Fibroblast of skin of scalp (primary cell): Measurements from ENCODE around the gene CES4A. TPM values are rescaled to one million over a fixed set of nuclear protein-coding genes. Genes with fewer than 3 reads are reported as not detected.
"Not testable (repeated sequence)": the region's sequence is repeated elsewhere in the genome, so short reads cannot be mapped to it uniquely, and the experiment has no call there.

Experiments used
- DNase-seq: peaks from one replicate; pipeline ENCODE4 v3.0.0-alpha.2; 2013
- polyA plus RNA-seq, 2 experiments: library from polyadenylated mRNA; unstranded; fragments of 120-200 nt; gene quantifications; one replicate each; pipeline ENCODE4 v1.2.1, GENCODE V29; 2013; ENCODE audit not compliant: insufficient read length in 2 of 2

CES4A gene
- 1.8 TPM for polyA plus RNA-seq (2013, experiment 1 of 2; ENCODE audit: insufficient read length)
- polyA plus RNA-seq (2013, experiment 2 of 2; ENCODE audit: insufficient read length) = 1.8 TPM

DNA sequence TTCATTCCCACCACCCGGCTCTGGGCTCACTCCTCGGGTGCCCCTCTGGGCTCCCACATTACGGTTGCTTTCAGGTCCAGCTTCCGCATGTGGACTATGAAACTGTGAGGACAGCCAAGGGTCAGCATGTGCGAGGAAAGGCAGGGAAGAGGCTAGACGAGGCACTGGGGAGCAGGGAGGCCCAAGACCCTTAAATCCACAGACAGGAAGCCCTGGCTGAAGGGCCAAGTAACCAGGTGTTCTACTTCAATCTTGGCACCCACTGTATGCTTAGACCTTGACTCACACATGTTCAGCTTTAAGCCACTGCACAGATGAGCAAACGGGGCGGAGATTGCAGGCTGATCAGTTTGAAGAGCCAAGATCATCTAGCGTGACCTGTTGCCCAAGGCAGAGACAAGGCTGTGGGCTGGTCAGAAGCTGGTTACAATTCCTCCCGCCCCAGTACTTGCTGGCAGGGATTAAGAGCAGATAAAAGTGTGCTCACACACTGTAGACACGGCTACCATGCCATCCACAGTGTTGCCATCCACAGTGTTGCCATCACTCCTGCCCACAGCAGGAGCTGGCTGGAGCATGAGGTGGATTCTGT, at the start of gene CES4A:
CES4A (plus strand) TSS at position 393 of the 592 bp plus-strand sequence; CDS start at position 577, 184 bp downstream.
- no peak for DNase-seq

DNA sequence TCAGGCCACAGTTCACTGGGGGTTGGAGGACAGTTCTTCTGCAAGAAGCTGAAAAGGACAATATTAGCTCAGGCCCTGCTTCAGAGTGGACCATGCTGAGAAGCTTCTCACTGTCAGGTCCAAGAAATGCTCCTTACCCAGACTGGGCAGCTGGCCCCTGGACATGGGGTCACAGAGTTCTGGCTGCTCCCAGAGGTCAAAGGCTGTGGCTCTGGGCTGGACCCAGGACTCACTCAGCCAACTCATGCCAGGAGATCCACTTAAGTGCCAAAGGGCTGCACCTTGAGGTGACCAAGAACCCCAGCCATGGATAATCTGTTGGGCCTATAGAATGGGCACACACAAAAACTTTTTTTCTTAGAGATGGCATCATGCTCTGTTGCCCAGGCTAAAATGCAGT, 49.0 kb upstream of the CES4A start:
- DNase-seq = no peak

DNA sequence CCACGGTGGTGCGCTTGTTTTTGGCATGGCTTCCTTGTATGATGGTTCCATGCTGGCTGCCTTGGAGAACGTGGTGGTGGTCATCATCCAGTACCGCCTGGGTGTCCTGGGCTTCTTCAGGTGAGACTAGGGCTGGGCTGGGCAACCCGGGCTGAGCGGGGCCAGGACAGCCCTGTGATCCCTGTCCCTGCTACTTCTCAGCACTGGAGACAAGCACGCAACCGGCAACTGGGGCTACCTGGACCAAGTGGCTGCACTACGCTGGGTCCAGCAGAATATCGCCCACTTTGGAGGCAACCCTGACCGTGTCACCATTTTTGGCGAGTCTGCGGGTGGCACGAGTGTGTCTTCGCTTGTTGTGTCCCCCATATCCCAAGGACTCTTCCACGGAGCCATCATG, 48.2 kb upstream of the CES4A start:
- no peak for DNase-seq

DNA sequence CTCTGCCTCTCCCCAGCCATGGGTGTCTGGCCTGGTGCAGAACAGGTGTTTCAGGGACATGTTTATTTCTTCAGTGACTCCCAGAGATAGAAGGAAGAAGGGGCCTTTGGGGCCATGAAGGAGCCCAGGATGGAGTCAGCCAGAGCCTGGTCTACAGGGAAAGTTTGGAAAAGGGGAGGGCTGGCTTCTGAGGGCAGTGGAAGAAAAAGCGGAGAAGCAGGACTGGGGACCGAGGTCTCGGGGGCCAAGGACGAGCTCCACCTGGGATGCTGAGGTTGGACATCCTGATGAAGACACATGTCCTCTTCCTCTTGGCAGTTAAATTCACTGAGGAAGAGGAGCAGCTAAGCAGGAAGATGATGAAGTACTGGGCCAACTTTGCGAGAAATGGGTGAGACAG, 45.4 kb upstream of the CES4A start:
- no peak for DNase-seq

DNA sequence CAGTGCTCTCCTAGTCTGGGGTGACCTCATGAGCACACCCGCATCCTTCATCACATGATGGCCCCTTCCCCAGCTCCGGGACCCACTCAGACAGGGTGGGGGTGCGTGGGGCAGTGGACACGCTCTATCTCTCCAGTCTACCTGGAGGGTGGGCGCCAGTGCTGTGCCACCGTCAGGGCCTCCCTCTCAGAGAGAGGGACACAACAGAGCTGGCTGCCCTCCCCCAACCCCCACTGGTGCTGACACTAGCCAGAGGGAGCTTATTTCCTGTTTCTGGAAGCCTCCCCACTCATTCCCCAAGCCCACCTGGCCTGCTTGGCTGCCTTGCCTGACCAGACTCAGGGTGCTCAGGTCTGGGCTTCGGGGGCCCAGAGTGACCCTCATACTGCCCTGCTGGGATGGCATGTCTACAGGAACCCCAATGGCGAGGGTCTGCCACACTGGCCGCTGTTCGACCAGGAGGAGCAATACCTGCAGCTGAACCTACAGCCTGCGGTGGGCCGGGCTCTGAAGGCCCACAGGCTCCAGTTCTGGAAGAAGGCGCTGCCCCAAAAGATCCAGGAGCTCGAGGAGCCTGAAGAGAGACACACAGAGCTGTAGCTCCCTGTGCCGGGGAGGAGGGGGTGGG, 44.8 kb upstream of the CES4A start:
- no peak for DNase-seq

DNA sequence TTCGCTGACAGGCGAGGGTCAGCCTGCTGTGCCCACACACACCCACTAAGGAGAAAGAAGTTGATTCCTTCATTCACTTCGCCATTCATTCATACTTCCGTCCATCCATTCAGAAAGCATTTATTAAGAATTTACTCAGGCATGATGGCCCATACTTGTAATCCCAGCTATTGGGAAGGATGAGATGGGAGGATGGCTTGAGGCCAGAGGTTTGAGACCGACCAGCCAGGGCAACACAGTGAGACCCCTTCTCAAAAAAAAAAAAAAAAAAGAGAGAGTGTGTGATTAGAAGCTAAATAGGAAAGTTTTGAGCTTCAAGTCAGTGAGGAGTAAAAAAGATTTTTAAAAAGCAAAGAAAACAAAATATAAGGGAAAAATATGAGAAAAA, 44.3 kb upstream of the CES4A start:
- no peak for DNase-seq

DNA sequence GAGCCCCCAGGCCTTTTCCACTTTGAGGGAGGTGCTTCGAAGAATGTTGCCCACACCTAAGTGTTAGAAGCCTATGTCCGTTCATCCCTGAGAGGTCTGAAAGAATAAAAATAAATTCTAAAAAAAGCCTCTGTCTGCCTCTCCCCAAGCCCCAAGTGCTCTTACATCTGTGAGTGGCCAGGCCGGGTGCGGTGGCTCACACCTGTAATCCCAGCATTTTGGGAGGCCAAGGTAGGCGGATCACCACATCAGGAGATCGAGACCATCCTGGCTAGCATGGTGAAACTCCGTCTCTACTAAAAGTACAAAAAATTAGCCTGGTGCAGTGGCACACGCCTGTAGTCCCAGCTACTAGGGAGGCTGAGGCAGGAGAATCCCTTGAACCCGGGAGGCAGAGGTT, 43.4 kb upstream of the CES4A start:
- not testable (repeated sequence) for DNase-seq

DNA sequence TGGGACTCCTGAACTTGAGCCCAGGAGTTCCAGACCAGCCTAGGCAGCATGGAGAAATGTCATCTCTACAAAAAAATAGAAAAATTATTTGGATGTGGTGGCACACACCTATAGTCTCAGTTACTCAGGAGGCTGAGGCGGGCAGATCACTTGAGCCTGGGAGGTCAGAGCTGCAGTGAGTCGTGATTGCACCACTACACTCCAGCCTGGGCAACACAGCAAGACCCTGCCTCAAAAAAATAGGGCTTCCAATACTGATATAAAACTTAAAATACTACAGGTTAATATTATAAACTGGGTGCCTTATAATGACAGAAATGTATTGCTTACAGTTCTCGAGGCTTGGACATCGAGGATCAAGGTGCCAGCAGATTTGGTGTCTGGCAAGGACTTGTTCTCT, 42.5 kb upstream of the CES4A start:
- no peak for DNase-seq

DNA sequence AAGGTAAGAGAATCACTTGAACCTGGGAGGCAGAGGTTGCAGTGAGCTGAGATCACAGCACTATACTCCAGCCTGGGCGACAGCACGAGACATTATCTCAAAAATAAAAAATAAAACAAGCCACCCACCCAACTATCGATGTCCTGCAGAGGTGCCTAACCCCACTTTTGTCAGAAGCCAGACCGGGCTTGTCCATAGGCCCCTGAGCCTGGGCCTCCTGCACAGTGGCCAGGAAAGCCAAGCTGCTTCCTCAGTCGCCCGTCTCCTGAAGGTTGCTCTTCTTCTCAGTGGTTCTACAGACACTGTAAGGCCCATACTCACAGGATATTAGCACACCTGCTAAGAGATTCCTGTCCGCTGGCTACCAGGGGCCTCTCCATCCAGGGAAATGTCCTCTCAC, 41.8 kb upstream of the CES4A start:
- no peak for DNase-seq

DNA sequence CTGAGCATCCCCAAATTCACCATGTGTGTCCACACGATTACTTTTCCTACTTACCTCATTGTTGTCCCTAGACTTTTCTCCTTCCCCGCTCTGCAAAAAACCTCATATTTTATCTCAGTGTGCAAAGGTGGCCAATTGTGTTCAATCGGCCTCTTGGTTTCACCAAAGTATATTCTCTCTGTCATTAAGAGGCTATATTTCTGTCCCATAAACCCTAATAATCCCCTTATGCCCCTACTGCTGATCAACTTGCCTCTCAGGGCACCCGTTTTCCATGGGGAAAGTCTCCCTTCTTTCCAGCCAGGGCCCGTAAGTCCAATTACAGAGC, 41.5 kb upstream of the CES4A start:
- no peak for DNase-seq

DNA sequence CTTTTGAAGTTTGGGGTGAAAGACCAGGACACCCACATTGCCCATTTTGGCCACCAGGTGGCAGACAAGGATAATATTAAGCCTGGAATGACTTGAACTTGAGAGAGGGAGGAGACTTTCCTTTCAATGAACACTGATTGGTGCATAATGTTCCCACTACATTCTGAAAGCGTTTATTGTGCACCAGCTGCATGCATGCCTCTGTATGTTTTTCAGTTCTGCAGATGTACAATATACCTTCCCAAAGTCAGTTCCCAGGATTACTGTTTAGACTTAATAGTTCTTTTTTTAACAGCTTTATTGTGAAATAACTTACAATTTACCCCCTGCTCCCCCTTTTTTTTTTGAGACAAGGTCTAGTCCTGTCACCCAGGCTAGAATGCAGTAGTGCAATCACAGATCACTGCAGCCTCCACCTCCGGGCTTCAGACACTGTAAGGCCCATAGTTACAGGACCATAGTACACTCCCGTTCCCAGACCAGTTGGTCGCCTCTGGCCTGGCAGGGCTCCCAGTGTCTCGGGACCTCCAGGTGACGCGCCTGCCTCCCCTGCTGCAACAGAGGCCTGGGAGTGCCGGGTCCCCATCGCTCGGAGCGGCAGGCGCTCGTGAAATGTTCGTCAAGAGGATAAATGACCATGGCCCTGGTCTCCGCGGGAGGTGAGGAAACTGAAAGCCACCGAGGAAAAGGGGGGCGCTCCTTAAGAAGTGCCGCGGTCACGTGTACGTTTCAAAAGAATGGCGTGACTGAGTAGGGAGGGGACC, 40.9 kb upstream of the CES4A start:
- peak; percentile 78 for DNase-seq

DNA sequence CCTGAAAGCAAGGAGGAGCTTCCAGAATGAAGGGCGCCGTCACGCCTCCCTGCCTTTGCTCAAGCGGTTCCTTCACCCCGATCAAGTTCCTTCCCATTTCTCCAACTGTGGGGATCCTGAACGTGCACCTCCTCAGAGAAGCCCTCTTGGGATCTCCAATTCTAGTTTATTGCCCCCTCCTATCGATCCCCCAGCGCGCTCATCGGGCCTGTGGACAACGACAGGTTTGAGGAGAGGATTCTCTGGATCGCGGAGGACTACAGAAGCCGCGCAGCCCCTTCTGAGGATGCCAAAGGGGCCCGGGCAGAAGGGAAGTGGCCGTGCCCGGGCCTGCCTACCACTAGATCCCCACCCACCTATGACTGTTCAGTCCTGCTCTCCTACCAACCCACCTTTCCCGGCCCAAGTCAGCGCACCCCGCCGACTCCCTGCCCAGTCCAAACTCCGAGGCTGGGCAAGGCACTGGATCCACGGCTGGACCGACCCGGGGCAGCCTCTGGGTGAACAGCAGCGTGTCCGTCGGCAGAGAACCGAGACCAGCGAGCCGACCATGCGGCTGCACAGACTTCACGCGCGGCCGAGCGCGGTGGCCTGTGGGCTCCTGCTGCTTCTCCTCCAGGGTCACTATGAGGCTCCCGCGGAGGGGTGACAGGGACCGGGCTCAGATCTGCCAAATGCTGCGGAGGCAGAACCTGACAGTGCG, 40.1 kb upstream of the CES4A start:
- no peak for DNase-seq

DNA sequence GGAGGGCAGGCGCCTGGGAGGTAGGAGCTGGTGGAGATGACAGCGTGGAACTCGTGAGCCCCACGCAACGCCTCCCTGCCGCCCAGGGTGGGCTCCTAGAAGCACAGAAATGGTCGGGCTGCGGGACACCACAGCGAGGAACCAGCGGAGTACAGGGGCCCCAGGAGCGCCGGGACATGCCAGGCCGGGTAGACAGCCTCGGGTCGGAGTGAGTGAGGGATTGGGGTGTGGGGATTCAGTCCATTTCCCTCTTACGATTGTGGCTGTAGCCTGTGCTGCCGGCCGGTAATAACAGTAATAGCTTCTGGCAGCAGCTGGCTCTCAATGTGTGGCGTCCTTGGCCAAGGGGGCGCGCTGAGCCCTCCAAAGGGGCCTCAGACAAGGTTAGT, 39.6 kb upstream of the CES4A start:
- no peak for DNase-seq

DNA sequence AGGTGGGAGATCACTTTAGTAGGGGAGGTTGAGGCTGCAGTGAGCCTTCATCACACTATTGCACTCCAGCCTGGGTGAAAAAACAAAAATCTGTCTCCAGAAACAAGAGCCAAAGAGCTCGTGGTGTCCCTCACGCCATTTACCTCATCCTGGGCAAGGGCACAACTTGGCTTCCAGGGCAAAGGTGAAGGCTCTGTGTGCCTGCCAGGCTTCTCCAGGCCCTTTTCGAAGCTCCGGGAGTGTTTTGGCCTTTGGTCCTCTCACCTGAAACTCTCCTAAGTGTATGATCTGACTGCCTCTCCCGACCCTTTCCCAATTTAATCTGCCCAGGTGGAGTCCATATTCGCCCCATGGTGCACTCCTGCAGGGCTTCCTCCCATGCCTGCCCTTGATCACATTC, 38.9 kb upstream of the CES4A start:
- no peak for DNase-seq

DNA sequence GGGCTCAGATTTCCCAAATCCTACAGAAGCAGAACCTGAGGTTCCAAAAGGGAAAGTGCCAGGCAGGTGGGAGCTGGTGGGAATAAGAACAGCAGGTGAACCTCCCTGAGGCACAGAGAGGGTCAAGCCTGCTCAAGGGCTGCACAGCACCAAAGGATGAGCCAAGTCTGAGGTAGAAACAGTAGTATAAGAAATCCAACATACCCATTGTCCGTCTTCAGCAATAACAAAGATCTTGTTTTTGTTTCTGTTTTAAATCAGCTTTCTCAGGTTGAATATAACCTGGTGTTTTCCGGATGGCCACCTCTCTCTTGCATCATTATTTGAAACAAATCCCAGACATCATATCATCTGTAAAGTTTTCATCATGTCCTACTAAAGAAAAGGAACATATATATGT, 38.0 kb upstream of the CES4A start:
- DNase-seq = no peak

DNA sequence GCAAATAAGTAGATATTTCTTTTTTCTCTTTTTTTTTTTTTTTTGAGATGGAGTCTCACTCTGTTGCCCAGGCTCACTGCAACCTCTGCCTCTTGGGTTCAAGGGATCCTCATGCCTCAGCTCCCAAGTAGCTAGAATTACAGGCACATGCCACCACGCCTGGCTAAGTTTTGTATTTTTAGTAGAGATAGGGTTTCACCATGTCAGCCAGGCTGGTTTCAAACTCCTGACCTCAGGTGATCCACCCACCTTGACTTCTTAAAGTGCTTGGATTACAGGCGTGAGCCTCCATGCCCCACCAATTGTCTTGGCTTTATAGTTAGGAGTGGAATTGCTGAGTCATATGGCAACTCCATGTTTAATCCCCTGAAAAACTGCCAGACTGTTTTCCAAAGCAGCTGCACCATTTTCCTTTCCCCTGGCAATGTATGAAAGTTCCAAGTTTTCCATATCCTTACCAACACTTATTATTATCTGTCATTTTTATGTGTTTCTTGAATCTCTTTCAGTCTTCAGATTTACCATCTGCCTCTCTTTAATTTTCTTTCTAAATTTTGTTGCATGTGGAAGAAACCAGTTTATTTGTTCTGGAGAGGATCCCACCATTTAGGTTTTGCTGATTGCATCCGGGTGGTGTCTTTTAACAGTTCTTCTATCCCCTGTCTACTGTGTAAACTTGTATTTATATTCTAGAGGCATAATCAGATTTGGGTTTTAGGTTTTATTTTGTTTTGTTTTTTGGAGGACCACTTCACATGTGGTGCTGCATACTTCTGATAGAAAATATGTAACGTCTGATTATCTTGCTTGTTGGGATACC, 37.2 kb upstream of the CES4A start:
- DNase-seq = no peak

DNA sequence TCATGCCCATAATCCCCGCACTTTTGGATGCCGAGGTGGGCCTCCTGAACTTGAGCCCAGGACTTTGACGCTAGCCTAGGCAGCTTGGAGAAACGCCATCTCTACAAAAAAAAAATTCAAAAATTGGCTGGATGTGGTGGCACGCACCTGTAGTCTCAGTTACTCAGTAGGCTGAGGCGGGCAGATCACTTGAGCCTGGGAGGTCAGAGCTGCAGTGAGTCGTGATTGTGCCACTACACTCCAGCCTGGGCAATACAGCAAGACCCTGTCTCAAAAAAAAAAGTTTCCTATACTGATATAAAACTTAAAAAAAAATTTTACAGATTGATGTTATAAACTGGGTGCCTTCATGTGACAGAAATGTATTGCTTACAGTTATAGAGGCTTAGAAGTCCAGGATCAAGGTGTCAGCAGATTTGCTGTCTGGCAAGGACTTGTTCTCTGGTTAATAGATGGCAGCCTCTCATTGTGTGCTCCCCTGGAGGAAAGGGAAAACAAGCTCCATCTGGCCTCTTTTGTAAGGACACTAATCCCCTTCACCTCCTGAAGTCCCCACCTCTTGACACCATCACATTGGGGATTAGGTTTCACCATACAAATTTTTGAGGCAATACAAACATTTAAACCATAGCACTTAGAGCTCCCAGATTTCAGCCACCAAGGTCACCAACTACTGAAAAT, 35.8 kb upstream of the CES4A start:
- DNase-seq = no peak

DNA sequence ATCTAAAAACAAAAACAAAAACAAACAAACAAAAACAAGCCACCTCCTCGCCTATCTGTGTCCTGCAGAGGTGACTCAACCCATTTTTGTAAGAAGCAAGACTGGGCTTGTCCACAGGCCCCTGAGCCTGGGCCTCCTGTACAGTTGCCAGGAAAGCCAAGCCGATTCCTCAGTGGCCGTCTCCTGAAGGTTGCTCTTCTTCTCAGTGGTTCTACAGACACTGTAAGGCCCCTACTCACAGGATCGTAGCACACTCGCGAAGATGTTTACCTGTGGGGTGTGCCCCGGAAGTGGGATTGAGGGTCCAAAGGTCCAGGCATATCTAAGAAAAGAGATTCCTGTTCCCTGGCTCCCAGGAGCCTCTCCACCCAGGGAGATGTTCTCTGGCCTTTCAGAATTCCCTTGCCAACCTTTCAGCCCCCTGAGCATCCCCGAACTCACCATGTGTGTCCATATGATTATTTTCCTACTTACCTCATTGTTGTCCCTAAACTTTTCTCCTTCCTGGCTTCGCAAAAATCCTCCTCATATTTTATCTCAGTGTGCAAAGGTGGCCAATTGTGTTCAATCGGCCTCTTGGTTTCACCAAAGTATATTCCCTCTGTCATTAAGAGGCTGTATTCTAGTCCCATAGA, 34.8 kb upstream of the CES4A start:
- DNase-seq = no peak

DNA sequence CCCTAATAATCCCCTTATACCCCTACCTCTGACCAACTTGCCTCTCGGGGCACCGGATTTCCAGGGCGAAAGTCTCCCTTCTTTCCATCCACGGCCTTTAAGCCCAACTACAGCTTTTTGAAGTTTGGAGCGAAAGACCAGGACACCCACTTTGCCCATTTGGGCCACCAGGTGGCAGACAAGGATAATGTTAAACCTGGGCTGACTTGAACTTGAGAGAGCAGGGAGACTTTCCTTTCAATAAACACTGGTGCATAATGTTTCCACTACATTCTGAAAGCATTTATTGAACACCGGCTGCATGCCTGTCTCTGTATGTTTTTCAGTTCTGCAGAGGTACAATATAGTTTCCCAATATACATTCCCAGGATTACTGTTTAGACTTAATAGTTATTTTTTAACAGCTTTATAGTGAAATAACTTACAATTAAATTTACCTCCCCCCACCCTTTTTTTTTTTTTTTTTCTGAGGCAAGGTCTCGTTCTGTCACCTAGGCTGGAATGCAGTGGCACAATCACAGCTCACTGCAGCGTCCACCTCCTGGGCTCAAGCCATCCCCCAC, 34.2 kb upstream of the CES4A start:
- DNase-seq = peak; percentile 70

DNA sequence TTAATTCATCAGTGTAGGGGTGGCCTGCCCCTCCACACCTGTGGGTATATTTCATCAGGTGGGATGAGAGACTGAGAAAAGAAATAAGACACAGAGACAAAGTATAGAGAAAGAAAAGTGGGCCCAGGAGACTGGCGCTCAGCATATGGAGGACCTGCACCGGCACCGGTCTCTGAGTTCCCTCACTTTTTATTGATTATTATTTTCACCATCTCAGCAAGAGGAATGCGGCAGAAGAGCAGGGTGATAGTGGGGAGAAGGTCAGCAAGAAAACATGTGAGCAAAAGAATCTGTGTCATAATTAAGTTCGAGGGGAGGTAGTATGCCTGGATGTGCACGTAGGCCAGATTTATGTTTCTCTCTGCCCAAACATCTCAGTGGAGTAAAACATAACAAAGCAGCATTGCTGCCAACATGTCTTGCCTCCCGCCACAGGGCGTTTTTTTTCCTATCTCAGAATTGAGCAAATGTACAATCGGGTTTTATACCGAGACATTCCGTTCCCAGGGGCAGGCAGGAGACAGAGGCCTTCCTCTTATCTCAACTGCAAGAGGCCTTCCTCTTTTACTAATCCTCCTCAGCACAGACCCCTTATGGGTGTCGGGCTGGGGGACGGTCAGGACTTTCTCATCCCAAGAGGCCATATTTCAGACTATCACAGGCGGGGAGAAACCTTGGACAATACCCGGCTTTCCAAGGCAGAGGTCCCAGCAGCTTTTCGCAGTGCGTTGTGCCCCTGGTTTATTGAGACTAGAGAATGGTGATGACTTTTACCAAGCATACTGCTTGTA, 32.8 kb upstream of the CES4A start:
- DNase-seq = not testable (repeated sequence)
